ENCODE data around the gene SPG7.

DNA sequence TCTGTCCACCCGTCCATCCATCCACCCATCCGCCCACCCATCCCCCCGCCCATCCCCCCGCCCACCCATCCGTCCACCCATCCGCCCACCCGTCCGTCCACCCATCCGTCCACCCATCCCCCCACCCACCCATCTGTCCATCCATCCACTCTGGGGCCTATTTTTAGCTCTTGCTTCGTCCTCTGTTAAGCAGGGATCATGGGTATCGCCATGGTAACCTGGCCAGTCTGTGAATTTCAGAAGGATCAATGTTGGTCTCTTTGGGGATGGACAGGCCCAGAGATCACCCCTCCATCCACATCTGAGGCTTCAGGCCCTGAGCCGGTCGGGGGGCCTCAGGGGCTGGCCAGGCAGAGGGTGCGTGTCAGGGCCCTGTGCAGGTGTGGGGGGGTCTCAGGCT lies 90.0 kb downstream of the SPG7 start:
- TF ChIP-seq, protein P1, sequence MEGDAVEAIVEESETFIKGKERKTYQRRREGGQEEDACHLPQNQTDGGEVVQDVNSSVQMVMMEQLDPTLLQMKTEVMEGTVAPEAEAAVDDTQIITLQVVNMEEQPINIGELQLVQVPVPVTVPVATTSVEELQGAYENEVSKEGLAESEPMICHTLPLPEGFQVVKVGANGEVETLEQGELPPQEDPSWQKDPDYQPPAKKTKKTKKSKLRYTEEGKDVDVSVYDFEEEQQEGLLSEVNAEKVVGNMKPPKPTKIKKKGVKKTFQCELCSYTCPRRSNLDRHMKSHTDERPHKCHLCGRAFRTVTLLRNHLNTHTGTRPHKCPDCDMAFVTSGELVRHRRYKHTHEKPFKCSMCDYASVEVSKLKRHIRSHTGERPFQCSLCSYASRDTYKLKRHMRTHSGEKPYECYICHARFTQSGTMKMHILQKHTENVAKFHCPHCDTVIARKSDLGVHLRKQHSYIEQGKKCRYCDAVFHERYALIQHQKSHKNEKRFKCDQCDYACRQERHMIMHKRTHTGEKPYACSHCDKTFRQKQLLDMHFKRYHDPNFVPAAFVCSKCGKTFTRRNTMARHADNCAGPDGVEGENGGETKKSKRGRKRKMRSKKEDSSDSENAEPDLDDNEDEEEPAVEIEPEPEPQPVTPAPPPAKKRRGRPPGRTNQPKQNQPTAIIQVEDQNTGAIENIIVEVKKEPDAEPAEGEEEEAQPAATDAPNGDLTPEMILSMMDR (conservative IDR thresholded peaks at IDR 0.05): no peak
- no peak for TF ChIP-seq EZH2 (IDR thresholded peaks at IDR 0.05; ENCODE audit: low read depth)

Measured in PC-9 (cell line).